GM23338 (cell line): ENCODE data around the gene TMEM86A. TPM values are rescaled to one million over a fixed set of nuclear protein-coding genes. Genes with fewer than 3 reads are reported as not detected.

ENCODE experiments used
- ATAC-seq: fragments of 200-7000 bp; cut with Tn5 transposase; 3 replicates; pipeline ENCODE4 v1.9.1; 2020
- DNase-seq: peaks from one replicate; pipeline ENCODE4 v3.0.0-alpha.2; 2015; ENCODE audit warnings: low spot score
- H2AFZ ChIP-seq: fragments of 200-600 bp; sonication (generic); 2 replicates; pipeline ENCODE4 v1.8.0; 2016; ENCODE audit warnings: antibody characterized with exemption, mild to moderate bottlenecking, moderate library complexity
- H3F3A ChIP-seq: fragments of 200-600 bp; sonication (generic); replicated peaks from 2 replicates; pipeline ENCODE4 v1.8.0; 2017; ENCODE audit warnings: antibody characterized with exemption, mixed run types, low read depth
- H3K27ac ChIP-seq: fragments of 200-600 bp; sonication (generic); 2 replicates; pipeline ENCODE4 v1.6.1; 2016; ENCODE audit warnings: low read depth
- H3K27me3 ChIP-seq: fragments of 200-600 bp; sonication (generic); 2 replicates; pipeline ENCODE4 v1.8.0; 2016; ENCODE audit warnings: mild to moderate bottlenecking, mixed run types, moderate library complexity; ENCODE audit not compliant: insufficient read depth
- H3K36me3 ChIP-seq: fragments of 200-600 bp; sonication (generic); 2 replicates; pipeline ENCODE4 v1.8.0; 2016; ENCODE audit warnings: mild to moderate bottlenecking; ENCODE audit not compliant: insufficient read depth
- H3K4me1 ChIP-seq: fragments of 200-600 bp; sonication (generic); 2 replicates; pipeline ENCODE4 v1.8.0; 2016; ENCODE audit warnings: mild to moderate bottlenecking, moderate library complexity; ENCODE audit not compliant: insufficient read depth
- H3K4me2 ChIP-seq: fragments of 200-600 bp; sonication (generic); 2 replicates; pipeline ENCODE4 v1.7.1; 2017; ENCODE audit warnings: mixed run types
- H3K4me3 ChIP-seq: fragments of 200-600 bp; sonication (generic); 2 replicates; pipeline ENCODE4 v1.6.1; 2016; ENCODE audit warnings: mixed run types
- H3K79me2 ChIP-seq: fragments of 200-600 bp; sonication (generic); replicated peaks from 2 replicates; pipeline ENCODE4 v1.8.0; 2017; ENCODE audit warnings: mild to moderate bottlenecking; ENCODE audit not compliant: insufficient read depth
- H3K9me2 ChIP-seq: fragments of 200-600 bp; sonication (generic); 2 replicates; pipeline ENCODE4 v1.8.0; 2017; ENCODE audit not compliant: insufficient read depth
- H4K20me1 ChIP-seq: fragments of 200-600 bp; sonication (generic); replicated peaks from 2 replicates; pipeline ENCODE4 v1.8.0; 2017; ENCODE audit warnings: mild to moderate bottlenecking; ENCODE audit not compliant: insufficient read depth
- H3K27ac Mint-ChIP-seq: 2 replicates; pipeline ENCODE4 v1.8.0; 2020; ENCODE audit warnings: inconsistent platforms, mild to moderate bottlenecking, moderate library complexity, mixed read lengths
- H3K27me3 Mint-ChIP-seq: 3 replicates; pipeline ENCODE4 v1.8.0; 2022; ENCODE audit warnings: low read depth, mild to moderate bottlenecking, moderate library complexity, mixed read lengths, inconsistent platforms; ENCODE audit not compliant: insufficient read depth, poor library complexity
- H3K36me3 Mint-ChIP-seq: 3 replicates; pipeline ENCODE4 v1.8.0; 2021; ENCODE audit warnings: low read depth, mild to moderate bottlenecking, inconsistent platforms, moderate library complexity, mixed read lengths
- H3K4me1 Mint-ChIP-seq: 3 replicates; pipeline ENCODE4 v1.8.0; 2020; ENCODE audit warnings: mild to moderate bottlenecking, inconsistent platforms, mixed read lengths
- H3K4me3 Mint-ChIP-seq: 3 replicates; pipeline ENCODE4 v1.8.0; 2021; ENCODE audit warnings: moderate library complexity, mild to moderate bottlenecking, inconsistent platforms, mixed read lengths
- H3K9me3 Mint-ChIP-seq: 3 replicates; pipeline ENCODE4 v1.8.0; 2020; ENCODE audit warnings: moderate library complexity, mild to moderate bottlenecking, inconsistent platforms, mixed read lengths
- CREB1 ChIP-seq: fragments of 250-450 bp; sonication (Bioruptor Pico); IDR thresholded peaks from 2 replicates; pipeline ENCODE4 v1.5.0; 2020; ENCODE audit warnings: low read depth, mild to moderate bottlenecking, moderate library complexity
- CTCF ChIP-seq, 2 experiments: fragments of 200-600 bp in 1 of 2; sonication (generic) in 1 of 2; conservative IDR thresholded peaks; 2 replicates each; pipeline versions ENCODE4 v1.5.1 to v1.6.1; 2016 to 2017; ENCODE audit warnings: antibody characterized with exemption in 2 of 2, low read depth in 2 of 2, mild to moderate bottlenecking in 2 of 2, moderate library complexity in 1 of 2
- ETS1 ChIP-seq: IDR thresholded peaks from 2 replicates; pipeline ENCODE4 v1.6.1; 2016; ENCODE audit warnings: antibody characterized with exemption
- EZH2 ChIP-seq: fragments of 200-600 bp; sonication (generic); IDR thresholded peaks from one replicate; pipeline ENCODE4 v1.8.0; 2017; ENCODE audit warnings: antibody characterized with exemption, mild to moderate bottlenecking, low read depth; ENCODE audit not compliant: unreplicated experiment
- EZH2phosphoT487 ChIP-seq: fragments of 200-600 bp; sonication (generic); IDR thresholded peaks from one replicate; pipeline ENCODE4 v1.8.1; 2018; ENCODE audit warnings: antibody characterized with exemption; ENCODE audit not compliant: unreplicated experiment
- JUNB ChIP-seq: IDR thresholded peaks from one replicate; pipeline ENCODE4 v1.6.1; 2016; ENCODE audit warnings: antibody characterized with exemption; ENCODE audit not compliant: unreplicated experiment
- NANOG ChIP-seq: IDR thresholded peaks from 2 replicates; pipeline ENCODE4 v1.6.1; 2016; ENCODE audit warnings: antibody characterized with exemption, borderline replicate concordance
- POLR2AphosphoS5 ChIP-seq: IDR thresholded peaks from 2 replicates; pipeline ENCODE4 v1.6.1; 2016; ENCODE audit warnings: antibody characterized with exemption, low read depth
- REST ChIP-seq: IDR thresholded peaks from one replicate; pipeline ENCODE4 v1.6.1; 2018; ENCODE audit warnings: antibody characterized with exemption; ENCODE audit not compliant: unreplicated experiment
- STAT1 ChIP-seq: IDR thresholded peaks from one replicate; pipeline ENCODE4 v1.6.1; 2016; ENCODE audit warnings: antibody characterized with exemption; ENCODE audit not compliant: unreplicated experiment
- ZNF114 ChIP-seq: fragments of 250-450 bp; sonication (Bioruptor Pico); IDR thresholded peaks from 2 replicates; pipeline ENCODE4 v1.5.0; 2020; ENCODE audit warnings: mild to moderate bottlenecking, moderate library complexity
- ZNF462 ChIP-seq: fragments of 250-450 bp; sonication (Bioruptor Pico); IDR thresholded peaks from 2 replicates; pipeline ENCODE4 v1.5.0; 2020; ENCODE audit warnings: mild to moderate bottlenecking, moderate library complexity
- polyA plus RNA-seq: library from polyadenylated mRNA; unstranded; fragments of >200 nt; fragmentation: Nextera tagmentation; extraction: Ambion mirVana; gene quantifications from 2 replicates; pipeline ENCODE4 v1.2.1, GENCODE V29; 2016
- total RNA-seq: library from RNA; depleted of rRNA; stranded (reverse); fragments of >200 nt; shearing (Covaris generic); gene quantifications from 2 replicates; pipeline ENCODE4 v1.2.3, GENCODE V29; 2014

The TMEM86A gene
- total and polyA plus RNA-seq, 2 experiments from 2014 or later: 0.45 to 0.91 TPM

GRCh38 chr11:18699848-18700261, 1.3 kb downstream of the TMEM86A start (continued):
- TF ChIP-seq ETS1 (no peak), EZH2 (no peak), NANOG (no peak)

GRCh38 chr11:18700375-18700774, 1.8 kb downstream of the TMEM86A start:
- peaks cover 13% of the 10 kb centered on the region for H3K27me3 Mint-ChIP-seq
- Histone ChIP-seq H3F3A (0 out of 2 replicates have a peak, but pooled peaks cover 2% of the 10 kb centered on the region), H3K4me2 (no peak overlapping the region), H2AFZ (no peak overlapping the region), H3K9me2 (no peaks in the 10 kb centered on the region), H3K79me2 (no peaks in the 10 kb centered on the region), H3K4me1 (peaks cover 10% of the 10 kb centered on the region; the same call in 1 of the 2 replicates), H3K4me3 (no peak overlapping the region), H4K20me1 (no peaks in the 10 kb centered on the region), H3K36me3 (no peaks in the 10 kb centered on the region), H3K27ac (no peak overlapping the region), H3K27me3 (peaks cover 27% of the 10 kb centered on the region)
- no peaks in the 10 kb centered on the region for H3K9me3 Mint-ChIP-seq
- no peak overlapping the region for H3K27ac Mint-ChIP-seq
- DNase-seq: no peak
- no peaks in the 10 kb centered on the region; the same call in 2 of the 3 replicates for H3K36me3 Mint-ChIP-seq
- TF ChIP-seq NANOG (no peak), REST (no peak), CREB1 (no peak), POLR2AphosphoS5 (no peak), STAT1 (no peak), JUNB (no peak), ZNF114 (CRISPR knock-in tag) (no peak), EZH2phosphoT487 (no peak), ZNF462 (CRISPR knock-in tag) (no peak), CTCF (conservative IDR thresholded peaks at IDR 0.05; ENCODE audit: low read depth in 2 of 2) (no peak)
- peaks cover 14% of the 10 kb centered on the region; the same call in 2 of the 3 replicates for H3K4me1 Mint-ChIP-seq
- peak overlapping the region; percentile 76; the same call in 2 of the 3 replicates for H3K4me3 Mint-ChIP-seq
- ATAC-seq: no peak
